ENCODE results near the gene NT5DC2.

NT5DC2 gene

DNA sequence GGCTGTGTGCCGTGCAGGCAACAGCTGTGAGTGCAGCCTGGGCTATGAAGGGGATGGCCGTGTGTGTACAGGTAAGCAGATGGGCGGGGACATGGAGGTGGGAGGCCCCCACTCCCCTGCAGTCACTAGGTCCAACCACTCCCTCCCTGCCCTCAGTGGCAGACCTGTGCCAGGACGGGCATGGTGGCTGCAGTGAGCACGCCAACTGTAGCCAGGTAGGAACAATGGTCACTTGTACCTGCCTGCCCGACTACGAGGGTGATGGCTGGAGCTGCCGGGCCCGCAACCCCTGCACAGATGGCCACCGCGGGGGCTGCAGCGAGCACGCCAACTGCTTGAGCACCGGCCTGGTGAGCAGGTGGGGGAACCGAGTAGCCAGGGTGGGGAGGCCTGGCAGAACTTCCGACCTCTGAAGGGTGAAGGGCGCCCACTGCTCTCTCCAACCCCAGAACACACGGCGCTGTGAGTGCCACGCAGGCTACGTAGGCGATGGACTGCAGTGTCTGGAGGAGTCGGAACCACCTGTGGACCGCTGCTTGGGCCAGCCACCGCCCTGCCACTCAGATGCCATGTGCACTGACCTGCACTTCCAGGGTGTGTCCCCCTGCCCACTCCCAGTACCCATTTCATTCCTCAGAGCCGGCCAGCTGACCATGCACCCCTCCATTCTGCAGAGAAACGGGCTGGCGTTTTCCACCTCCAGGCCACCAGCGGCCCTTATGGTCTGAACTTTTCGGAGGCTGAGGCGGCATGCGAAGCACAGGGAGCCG is 11.6 kb downstream of the NT5DC2 start:
- H3K4me1 Mint-ChIP-seq: no peaks in the 10 kb centered on the region
- no peak overlapping the region for H3K4me3 Mint-ChIP-seq
- H3K36me3 Mint-ChIP-seq: peaks cover 10% of the 10 kb centered on the region
- no peaks in the 10 kb centered on the region for H3K9me3 Mint-ChIP-seq
- no peak for DNase-seq (ENCODE audit: low spot score in 2 of 2)
- ATAC-seq: no peak
- H3K27ac Mint-ChIP-seq: no peak overlapping the region

DNA sequence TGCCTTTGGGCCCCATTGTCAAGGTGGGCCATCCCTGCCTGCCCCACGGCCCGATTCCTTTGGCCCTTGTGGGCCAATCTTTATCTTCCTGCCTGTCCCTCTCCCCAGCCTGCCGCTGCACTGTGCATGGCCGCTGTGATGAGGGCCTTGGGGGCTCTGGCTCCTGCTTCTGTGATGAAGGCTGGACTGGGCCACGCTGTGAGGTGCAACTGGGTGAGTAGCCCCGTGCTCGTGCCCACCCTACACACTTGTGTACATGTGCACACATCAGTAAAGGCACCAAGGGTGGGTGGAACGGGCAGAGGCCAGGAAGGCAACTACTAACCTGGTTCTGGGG is 12.2 kb downstream of the NT5DC2 start:
- no peak for ATAC-seq
- Mint-ChIP-seq H3K4me3 (no peak overlapping the region), H3K27ac (no peak overlapping the region), H3K9me3 (no peaks in the 10 kb centered on the region), H3K36me3 (peaks cover 7% of the 10 kb centered on the region), H3K4me1 (no peaks in the 10 kb centered on the region)
- DNase-seq (ENCODE audit: low spot score in 2 of 2): no peak

DNA sequence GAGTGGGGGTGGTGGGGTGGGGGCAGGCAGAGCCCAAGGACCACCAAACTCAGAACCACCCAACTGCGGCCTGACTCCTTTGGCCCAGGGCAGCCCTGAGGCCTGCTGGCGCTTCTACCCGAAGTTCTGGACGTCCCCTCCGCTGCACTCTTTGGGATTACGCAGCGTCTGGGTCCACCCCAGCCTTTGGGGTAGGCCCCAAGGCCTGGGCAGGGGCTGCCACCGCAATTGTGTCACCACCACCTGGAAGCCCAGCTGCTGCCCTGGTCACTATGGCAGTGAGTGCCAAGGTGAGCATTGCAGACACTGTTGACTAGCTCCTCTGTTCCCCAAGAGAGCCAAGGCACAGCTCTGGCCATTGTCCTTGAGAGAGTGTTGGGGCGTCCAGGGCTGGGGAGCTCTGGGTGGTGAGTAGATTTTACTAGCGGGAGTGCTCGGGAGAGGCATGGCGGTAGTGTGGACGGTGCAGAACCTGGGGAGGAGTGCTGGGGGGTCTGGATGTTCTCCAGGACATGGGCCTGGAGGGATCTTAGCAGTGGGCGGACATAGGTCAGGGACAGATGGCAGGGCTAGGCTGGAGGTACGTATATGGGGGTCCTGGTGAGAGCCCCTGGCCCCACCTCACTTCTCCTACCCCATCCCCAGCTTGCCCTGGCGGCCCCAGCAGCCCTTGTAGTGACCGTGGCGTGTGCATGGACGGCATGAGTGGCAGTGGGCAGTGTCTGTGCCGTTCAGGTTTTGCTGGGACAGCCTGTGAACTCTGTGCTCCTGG is 12.8 kb downstream of the NT5DC2 start:
- H3K4me1 Mint-ChIP-seq: no peaks in the 10 kb centered on the region
- H3K27ac Mint-ChIP-seq: no peak overlapping the region
- no peak for ATAC-seq
- peaks cover 5% of the 10 kb centered on the region for H3K36me3 Mint-ChIP-seq
- DNase-seq (ENCODE audit: low spot score in 2 of 2): no peak
- no peaks in the 10 kb centered on the region for H3K9me3 Mint-ChIP-seq
- no peak overlapping the region for H3K4me3 Mint-ChIP-seq

DNA sequence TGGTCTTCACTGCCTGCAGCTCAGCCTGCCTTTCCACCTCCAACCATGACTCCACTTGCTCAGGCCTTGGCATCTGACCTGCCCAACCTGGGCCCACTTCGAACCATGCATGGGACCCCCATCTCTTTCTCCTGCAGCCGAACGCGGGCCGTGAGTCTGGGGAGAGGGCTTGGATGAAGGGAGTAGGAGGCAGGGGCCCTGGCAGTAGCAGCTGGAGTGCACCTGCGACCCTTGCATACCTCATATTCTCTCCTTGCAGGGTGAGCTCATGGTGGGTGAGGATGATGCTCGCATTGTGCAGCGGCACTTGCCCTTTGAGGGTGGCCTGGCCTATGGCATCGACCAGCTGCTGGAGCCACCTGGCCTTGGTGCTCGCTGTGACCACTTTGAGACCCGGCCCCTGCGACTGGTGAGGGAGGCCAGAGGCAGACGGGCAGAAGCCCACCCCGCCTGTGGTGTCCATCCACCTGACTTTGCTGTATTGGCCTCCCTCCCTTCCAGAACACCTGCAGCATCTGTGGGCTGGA is 13.5 kb downstream of the NT5DC2 start:
- no peaks in the 10 kb centered on the region for H3K9me3 Mint-ChIP-seq
- H3K4me1 Mint-ChIP-seq: no peaks in the 10 kb centered on the region
- DNase-seq (ENCODE audit: low spot score in 2 of 2): no peak
- H3K4me3 Mint-ChIP-seq: no peak overlapping the region
- H3K36me3 Mint-ChIP-seq: peaks cover 5% of the 10 kb centered on the region
- H3K27ac Mint-ChIP-seq: no peak overlapping the region
- no peak for ATAC-seq

DNA sequence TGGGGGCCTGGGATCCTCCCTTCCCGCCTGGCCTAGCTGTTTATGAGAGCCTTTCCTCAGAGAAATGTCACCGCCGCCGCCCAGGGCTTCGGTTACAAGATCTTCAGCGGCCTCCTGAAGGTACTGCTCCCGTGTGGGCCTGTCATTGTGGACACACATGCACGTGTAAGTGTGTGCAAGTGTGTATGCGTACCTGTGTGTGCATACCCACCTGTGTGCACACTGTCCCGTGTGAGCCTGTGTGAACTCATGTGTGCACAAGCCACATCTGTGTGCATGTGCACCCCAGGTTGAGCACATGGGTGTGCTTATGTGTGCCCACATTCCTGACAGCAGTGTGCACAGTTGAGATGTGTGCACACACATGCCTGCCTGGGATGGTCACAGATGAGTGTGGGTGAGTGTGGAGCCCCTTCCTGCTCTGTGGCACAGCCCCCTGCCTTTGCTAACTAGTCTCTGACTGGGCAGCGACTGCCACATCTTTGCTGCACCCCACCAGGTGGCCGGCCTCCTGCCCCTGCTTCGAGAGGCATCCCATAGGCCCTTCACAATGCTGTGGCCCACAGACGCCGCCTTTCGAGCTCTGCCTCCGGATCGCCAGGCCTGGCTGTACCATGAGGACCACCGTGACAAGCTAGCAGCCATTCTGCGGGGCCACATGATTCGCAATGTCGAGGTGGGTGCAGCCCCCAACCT is 14.1 kb downstream of the NT5DC2 start:
- peaks cover 5% of the 10 kb centered on the region for H3K36me3 Mint-ChIP-seq
- DNase-seq (ENCODE audit: low spot score in 2 of 2): no peak
- H3K9me3 Mint-ChIP-seq: no peaks in the 10 kb centered on the region
- no peaks in the 10 kb centered on the region for H3K4me1 Mint-ChIP-seq
- ATAC-seq: no peak
- H3K27ac Mint-ChIP-seq: no peak overlapping the region
- no peak overlapping the region for H3K4me3 Mint-ChIP-seq

DNA sequence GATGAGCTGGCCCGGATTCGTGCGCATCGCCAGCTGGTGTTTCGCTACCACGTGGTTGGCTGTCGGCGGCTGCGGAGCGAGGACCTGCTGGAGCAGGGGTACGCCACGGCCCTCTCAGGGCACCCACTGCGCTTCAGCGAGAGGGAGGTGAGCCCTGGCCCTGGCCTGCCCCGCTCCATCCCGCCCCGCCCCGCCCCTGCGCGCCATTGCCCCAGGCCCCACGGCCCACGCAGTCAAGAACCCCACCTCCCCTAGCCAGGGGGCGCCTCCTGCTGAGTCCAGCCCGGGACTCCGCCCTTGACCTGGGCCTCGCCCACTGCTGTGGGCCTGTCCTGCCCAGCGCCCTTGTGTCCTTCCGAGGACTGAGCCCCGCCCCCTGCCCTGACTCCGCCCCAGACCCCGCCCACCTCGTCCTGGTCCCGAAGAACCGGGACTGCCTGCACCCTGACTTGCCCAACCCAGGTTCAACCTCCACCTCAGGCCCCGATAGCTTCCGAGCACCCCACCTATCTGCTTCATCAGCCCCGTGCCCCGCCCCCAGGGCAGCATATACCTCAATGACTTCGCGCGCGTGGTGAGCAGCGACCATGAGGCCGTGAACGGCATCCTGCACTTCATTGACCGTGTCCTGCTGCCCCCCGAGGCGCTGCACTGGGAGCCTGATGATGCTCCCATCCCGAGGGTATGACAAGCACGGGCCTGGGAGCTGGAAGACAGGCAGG is 14.8 kb downstream of the NT5DC2 start:
- ATAC-seq (no peak), DNase-seq (ENCODE audit: low spot score in 2 of 2) (no peak)
- H3K4me3 Mint-ChIP-seq: no peak overlapping the region
- H3K9me3 Mint-ChIP-seq: no peaks in the 10 kb centered on the region
- no peak overlapping the region for H3K27ac Mint-ChIP-seq
- H3K36me3 Mint-ChIP-seq: no peaks in the 10 kb centered on the region
- H3K4me1 Mint-ChIP-seq: no peaks in the 10 kb centered on the region

DNA sequence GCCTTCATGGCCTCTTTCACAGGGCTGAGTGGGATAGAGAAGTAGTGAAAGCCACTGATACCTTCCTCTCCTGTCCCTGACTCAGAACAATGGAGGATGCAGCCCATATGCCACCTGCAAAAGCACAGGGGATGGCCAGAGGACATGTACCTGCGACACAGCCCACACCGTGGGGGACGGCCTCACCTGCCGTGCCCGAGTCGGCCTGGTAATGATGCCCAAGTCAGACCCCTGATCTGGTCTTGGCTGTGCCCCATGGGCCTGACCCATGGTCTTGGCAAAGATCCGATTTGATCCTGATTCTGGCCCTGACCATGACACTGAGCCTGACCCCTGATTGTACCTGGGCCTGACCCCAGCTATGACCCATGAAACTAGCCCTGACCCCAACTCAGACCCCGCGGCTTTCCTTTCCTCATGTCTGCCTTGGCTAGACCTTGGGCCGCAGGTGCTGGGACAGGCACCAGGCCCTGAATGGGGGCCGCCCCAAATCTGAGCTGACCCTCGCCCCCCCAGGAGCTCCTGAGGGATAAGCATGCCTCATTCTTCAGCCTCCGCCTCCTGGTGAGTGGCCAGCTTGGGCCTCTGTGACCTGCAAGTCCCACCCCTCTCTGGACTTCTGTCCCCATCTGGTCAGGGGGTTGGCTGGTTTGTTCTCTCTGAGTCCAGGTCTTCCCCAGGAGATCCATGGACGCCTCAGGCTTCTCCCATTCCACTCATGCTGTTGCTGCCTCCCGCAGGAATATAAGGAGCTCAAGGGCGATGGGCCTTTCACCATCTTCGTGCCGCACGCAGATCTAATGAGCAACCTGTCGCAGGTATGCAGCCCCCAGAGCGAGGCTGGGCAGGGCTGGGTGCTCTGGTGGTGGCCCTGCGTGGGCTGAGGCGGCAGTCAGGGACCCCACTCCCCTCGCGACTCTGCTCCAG is 15.6 kb downstream of the NT5DC2 start:
- Mint-ChIP-seq H3K9me3 (no peaks in the 10 kb centered on the region), H3K4me3 (no peak overlapping the region), H3K27ac (no peak overlapping the region), H3K4me1 (no peaks in the 10 kb centered on the region), H3K36me3 (no peaks in the 10 kb centered on the region)
- no peak for DNase-seq (ENCODE audit: low spot score in 2 of 2)
- ATAC-seq: no peak

DNA sequence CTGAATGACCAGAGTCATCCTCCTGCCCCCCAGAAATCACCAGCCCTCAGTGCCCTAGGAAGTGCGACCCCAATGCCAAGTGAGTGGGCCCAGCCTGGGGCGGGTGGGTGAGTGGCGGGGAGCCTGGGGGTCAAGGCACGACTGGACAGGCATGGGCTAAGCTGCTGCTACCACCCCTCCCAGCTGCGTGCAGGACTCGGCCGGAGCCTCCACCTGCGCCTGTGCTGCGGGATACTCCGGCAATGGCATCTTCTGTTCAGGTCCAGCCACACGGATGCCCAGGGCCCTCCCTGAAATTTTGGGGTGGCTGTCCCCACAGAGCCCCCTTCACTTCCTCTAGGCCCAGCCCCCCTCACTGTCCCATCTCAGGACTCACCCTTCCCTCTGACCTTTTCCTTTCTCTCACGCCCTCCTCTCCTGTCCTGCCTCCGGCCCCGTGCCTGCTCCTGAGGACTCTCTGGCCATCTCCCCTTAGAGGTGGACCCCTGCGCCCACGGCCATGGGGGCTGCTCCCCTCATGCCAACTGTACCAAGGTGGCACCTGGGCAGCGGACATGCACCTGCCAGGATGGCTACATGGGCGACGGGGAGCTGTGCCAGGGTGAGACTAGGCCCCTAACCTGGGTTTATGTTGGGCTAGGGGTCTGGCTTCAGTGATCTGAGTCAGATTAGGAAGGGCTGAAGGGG is 17.0 kb downstream of the NT5DC2 start:
- H3K27ac Mint-ChIP-seq: no peak overlapping the region
- H3K9me3 Mint-ChIP-seq: no peaks in the 10 kb centered on the region
- H3K4me1 Mint-ChIP-seq: no peaks in the 10 kb centered on the region
- ATAC-seq (no peak), DNase-seq (ENCODE audit: low spot score in 2 of 2) (no peak)
- H3K36me3 Mint-ChIP-seq: no peaks in the 10 kb centered on the region
- no peak overlapping the region for H3K4me3 Mint-ChIP-seq

DNA sequence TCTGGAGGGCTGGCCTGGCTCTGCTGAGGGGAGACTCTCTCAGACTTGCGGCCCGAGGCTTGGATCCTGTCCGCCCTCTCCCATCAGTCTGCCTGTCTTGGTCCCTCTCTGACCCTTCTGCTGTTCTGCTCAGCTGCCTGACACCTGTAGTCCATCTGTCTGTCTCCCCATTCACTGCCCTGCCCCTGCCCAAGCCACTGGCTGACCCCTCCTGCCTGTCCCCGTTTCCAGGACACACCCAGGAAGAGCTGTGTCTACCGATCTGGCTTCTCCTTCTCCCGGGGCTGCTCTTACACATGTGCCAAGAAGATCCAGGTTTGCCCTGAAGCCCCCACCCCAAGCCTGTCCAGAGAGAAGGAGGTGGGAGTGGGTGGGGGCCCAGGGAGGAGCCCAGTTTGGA is 18.5 kb downstream of the NT5DC2 start:
- ATAC-seq: no peak
- no peaks in the 10 kb centered on the region for H3K9me3 Mint-ChIP-seq
- no peak for DNase-seq (ENCODE audit: low spot score in 2 of 2)
- H3K36me3 Mint-ChIP-seq: no peaks in the 10 kb centered on the region
- no peak overlapping the region for H3K4me3 Mint-ChIP-seq
- H3K4me1 Mint-ChIP-seq: no peaks in the 10 kb centered on the region
- peak overlapping the region; percentile 32 for H3K27ac Mint-ChIP-seq

DNA sequence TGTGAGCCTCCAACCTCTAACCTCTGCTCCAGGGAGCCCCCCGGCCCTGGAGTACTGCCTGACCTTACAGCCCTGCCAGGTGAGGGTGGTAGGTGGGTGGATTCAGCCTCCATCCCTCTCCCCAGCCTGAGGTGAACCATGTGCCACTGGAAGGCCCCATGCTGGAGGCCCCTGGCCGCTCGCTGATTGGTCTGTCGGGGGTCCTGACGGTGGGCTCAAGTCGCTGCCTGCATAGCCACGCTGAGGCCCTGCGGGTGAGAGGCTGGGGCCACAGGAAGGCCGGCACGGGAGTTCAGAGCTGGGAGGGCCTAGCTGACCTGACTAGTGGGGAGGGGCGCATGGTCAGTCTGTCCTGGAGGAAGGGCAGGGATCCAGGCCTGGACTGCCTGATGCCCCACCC is 19.1 kb downstream of the NT5DC2 start:
- ATAC-seq (no peak), DNase-seq (ENCODE audit: low spot score in 2 of 2) (no peak)
- no peak overlapping the region for H3K4me3 Mint-ChIP-seq
- no peaks in the 10 kb centered on the region for H3K9me3 Mint-ChIP-seq
- H3K27ac Mint-ChIP-seq: no peak overlapping the region
- no peaks in the 10 kb centered on the region for H3K36me3 Mint-ChIP-seq
- H3K4me1 Mint-ChIP-seq: no peaks in the 10 kb centered on the region

DNA sequence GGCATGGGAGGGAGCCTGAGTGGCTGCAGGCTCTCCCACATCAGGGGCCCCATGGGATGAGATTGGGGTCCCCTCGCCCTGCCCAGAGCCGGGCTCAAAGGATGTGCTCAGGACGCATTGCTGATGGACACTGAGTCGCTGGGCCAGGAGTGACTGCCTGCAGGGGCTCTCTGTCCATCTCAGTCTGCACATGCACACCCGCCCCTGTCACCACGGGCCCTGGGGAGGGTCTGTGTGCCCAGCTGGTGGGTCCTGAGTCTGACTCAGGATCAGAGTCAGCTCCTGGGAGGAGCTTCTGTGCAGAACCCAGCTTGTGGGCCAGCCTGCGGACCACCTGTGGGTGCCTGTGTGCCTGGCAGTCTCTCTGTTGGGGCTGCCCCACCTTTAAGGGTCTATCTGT is 20.4 kb downstream of the NT5DC2 start:
- Mint-ChIP-seq H3K4me3 (no peak overlapping the region), H3K27ac (no peak overlapping the region), H3K36me3 (no peaks in the 10 kb centered on the region), H3K9me3 (no peaks in the 10 kb centered on the region), H3K4me1 (no peaks in the 10 kb centered on the region)
- ATAC-seq: no peak
- DNase-seq (ENCODE audit: low spot score in 2 of 2): no peak

DNA sequence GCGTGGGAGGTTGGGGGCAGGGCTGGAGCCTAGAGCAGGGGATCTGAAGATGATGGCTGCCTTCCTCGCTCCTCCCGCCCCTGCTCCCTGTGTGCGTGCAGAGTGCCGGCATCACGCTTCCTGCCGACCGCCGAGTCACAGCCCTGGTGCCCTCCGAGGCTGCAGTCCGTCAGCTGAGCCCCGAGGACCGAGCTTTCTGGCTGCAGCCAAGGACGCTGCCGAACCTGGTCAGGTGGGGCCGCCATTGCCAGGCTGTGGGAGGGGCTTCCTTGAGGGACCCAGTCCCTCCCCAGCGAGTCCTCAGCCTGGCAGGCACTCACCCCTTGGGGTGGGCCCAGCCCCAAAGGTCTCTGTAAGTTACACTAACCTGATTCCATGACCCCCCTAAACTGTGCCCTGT is 20.9 kb downstream of the NT5DC2 start:
- no peak for ATAC-seq
- Mint-ChIP-seq H3K4me1 (no peaks in the 10 kb centered on the region), H3K27ac (no peak overlapping the region)

DNA sequence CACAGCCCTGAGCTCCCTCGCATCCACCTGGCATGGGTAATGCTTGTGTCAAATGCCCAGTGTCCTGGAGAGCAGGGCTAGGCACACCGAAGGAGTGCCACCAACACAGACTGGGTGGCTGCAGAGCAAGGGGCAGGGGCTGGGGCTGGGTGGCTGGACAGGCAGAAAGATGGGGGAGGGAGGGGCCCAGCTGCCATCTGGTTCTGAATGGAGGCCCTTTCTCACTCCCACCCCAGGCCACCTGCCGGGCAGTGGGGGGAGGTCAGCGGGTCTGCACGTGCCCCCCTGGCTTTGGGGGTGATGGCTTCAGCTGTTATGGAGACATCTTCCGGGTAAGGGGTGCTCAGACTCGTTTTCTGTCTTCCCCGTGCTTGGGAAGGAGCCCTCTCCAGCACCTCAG is 21.6 kb downstream of the NT5DC2 start:
- Mint-ChIP-seq H3K4me1 (no peaks in the 10 kb centered on the region), H3K36me3 (no peaks in the 10 kb centered on the region), H3K4me3 (no peak overlapping the region), H3K27ac (no peak overlapping the region), H3K9me3 (no peaks in the 10 kb centered on the region)
- DNase-seq (ENCODE audit: low spot score in 2 of 2) (no peak), ATAC-seq (no peak)

More for the DNA sequence above, 20.9 kb downstream of the NT5DC2 start:
- Mint-ChIP-seq H3K9me3 (no peaks in the 10 kb centered on the region), H3K4me3 (no peak overlapping the region), H3K36me3 (no peaks in the 10 kb centered on the region)
- DNase-seq (ENCODE audit: low spot score in 2 of 2): no peak

DNA sequence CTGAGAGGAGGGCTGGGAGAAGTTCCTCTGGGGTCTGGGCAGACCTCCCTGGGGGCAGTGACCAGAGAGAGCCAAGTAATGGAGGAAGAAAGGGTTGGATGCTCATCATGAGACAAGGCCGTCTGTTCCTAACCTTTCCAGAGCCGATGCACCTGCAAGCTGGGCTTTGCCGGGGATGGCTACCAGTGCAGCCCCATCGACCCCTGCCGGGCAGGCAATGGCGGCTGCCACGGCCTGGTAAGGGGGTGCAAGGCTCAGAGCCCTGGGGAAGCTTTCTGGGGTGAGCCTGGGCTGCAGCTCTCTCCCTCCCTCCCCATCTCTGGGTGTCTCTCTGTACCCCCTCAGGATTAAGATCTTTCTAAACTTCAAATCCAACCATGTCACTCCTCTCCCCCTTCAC is 22.1 kb downstream of the NT5DC2 start:
- Mint-ChIP-seq H3K36me3 (no peaks in the 10 kb centered on the region), H3K27ac (no peak overlapping the region), H3K4me1 (no peaks in the 10 kb centered on the region), H3K4me3 (no peak overlapping the region), H3K9me3 (no peaks in the 10 kb centered on the region)
- no peak for ATAC-seq
- DNase-seq (ENCODE audit: low spot score in 2 of 2): no peak

Data from stimulated activated effector memory CD8-positive, alpha-beta T cell treated with anti-CD3 and anti-CD28 coated beads, Interleukin-12 subunit alpha, Interleukin-12 subunit beta, amount 100 ng/mL, for 72 hours (primary cell).